Neural cell (in vitro differentiated cells): ENCODE results near the gene MRC2. TPM values are rescaled to one million over a fixed set of nuclear protein-coding genes. Genes with fewer than 3 reads are reported as not detected.

Source experiments
- H2AFZ ChIP-seq: fragments of 200-600, 300-800 bp; sonication (generic), shearing (Covaris generic); 2 replicates; pipeline ENCODE4 v1.6.0; 2014; ENCODE audit warnings: low read depth, mild to moderate bottlenecking, antibody characterized with exemption, low read length, moderate library complexity
- H3F3A ChIP-seq: fragments of 200-600 bp; shearing (Covaris generic); 2 replicates; pipeline ENCODE4 v1.6.1; 2016; ENCODE audit warnings: mild to moderate bottlenecking, moderate library complexity, mixed read lengths, antibody characterized with exemption, low read length; ENCODE audit not compliant: insufficient read depth, poor library complexity, severe bottlenecking
- H3K27ac ChIP-seq: fragments of 200-600, 300-800 bp; sonication (generic), shearing (Covaris generic); 2 replicates; pipeline ENCODE4 v1.5.1; 2014; ENCODE audit warnings: mild to moderate bottlenecking, low read length, moderate library complexity
- H3K27me3 ChIP-seq: fragments of 300-800, 200-600 bp; sonication (generic), shearing (Covaris generic); 2 replicates; pipeline ENCODE4 v1.6.0; 2014; ENCODE audit warnings: mild to moderate bottlenecking, low read depth, low read length, moderate library complexity; ENCODE audit not compliant: insufficient read depth
- H3K36me3 ChIP-seq: fragments of 300-800, 200-600 bp; sonication (generic), shearing (Covaris generic); 2 replicates; pipeline ENCODE4 v1.5.1; 2014; ENCODE audit warnings: mild to moderate bottlenecking, antibody characterized with exemption, low read length, moderate library complexity; ENCODE audit not compliant: insufficient read depth
- H3K4me2 ChIP-seq: fragments of 300-800, 200-600 bp; sonication (generic), shearing (Covaris generic); 2 replicates; pipeline ENCODE4 v1.6.0; 2014; ENCODE audit warnings: mild to moderate bottlenecking, low read length
- H3K4me3 ChIP-seq: fragments of 300-800, 200-600 bp; sonication (generic), shearing (Covaris generic); 2 replicates; pipeline ENCODE4 v1.5.1; 2014; ENCODE audit warnings: mild to moderate bottlenecking, low read length, moderate library complexity
- H3K79me2 ChIP-seq: fragments of 200-600 bp; shearing (Covaris generic); replicated peaks from 2 replicates; pipeline ENCODE4 v1.6.0; 2014; ENCODE audit warnings: mild to moderate bottlenecking, low read length, moderate library complexity; ENCODE audit not compliant: insufficient read depth
- H3K9ac ChIP-seq: fragments of 300-800, 200-600 bp; sonication (generic), shearing (Covaris generic); 2 replicates; pipeline ENCODE4 v1.6.1; 2016; ENCODE audit warnings: mild to moderate bottlenecking, low read length, mixed read lengths
- H3K9me2 ChIP-seq: fragments of 200-600 bp; shearing (Covaris generic); 2 replicates; pipeline ENCODE4 v1.6.1; 2016; ENCODE audit warnings: mild to moderate bottlenecking, low read length, mixed read lengths; ENCODE audit not compliant: insufficient read depth
- H3K9me3 ChIP-seq: fragments of 200-600, 300-800 bp; sonication (generic), shearing (Covaris generic); 2 replicates; pipeline ENCODE4 v1.6.1; 2016; ENCODE audit warnings: mild to moderate bottlenecking, mixed run types, low read length, moderate library complexity, mixed read lengths
- H4K20me1 ChIP-seq: fragments of 200-600 bp; shearing (Covaris generic); 2 replicates; pipeline ENCODE4 v1.6.1; 2016; ENCODE audit warnings: mild to moderate bottlenecking, mixed run types; ENCODE audit not compliant: insufficient read depth
- CTCF ChIP-seq: fragments of 450-650 bp; IDR thresholded peaks from 2 replicates; pipeline ENCODE4 v1.5.1; 2014; ENCODE audit warnings: antibody characterized with exemption, mild to moderate bottlenecking, moderate library complexity; ENCODE audit not compliant: poor library complexity, severe bottlenecking
- EP300 ChIP-seq: fragments of 450-650 bp; conservative IDR thresholded peaks from 2 replicates; pipeline ENCODE4 v1.6.1; 2014; ENCODE audit warnings: antibody characterized with exemption, mild to moderate bottlenecking, moderate library complexity; ENCODE audit not compliant: poor library complexity, severe bottlenecking
- EZH2 ChIP-seq: fragments of 200-600, 300-800 bp; shearing (Covaris generic), sonication (generic); IDR thresholded peaks from 2 replicates; pipeline ENCODE4 v1.6.1; 2014; ENCODE audit warnings: antibody characterized with exemption, low read length, borderline replicate concordance, mild to moderate bottlenecking; ENCODE audit not compliant: insufficient read depth, poor library complexity, severe bottlenecking
- MXI1 ChIP-seq: fragments of 450-650 bp; conservative IDR thresholded peaks from 2 replicates; pipeline ENCODE4 v1.6.1; 2014; ENCODE audit warnings: antibody characterized with exemption, mild to moderate bottlenecking; ENCODE audit not compliant: poor library complexity, severe bottlenecking
- POLR2AphosphoS5 ChIP-seq: IDR thresholded peaks from 2 replicates; pipeline ENCODE4 v1.6.1; 2012
- RAD21 ChIP-seq: fragments of 450-650 bp; conservative IDR thresholded peaks from 2 replicates; pipeline ENCODE4 v1.6.1; 2014; ENCODE audit warnings: antibody characterized with exemption, mild to moderate bottlenecking, moderate library complexity
- SMC3 ChIP-seq: fragments of 450-650 bp; conservative IDR thresholded peaks from 2 replicates; pipeline ENCODE4 v1.6.1; 2014; ENCODE audit warnings: antibody characterized with exemption, mild to moderate bottlenecking, moderate library complexity; ENCODE audit not compliant: poor library complexity
- TAF1 ChIP-seq: IDR thresholded peaks from 2 replicates; pipeline ENCODE4 v1.6.1; 2012; ENCODE audit warnings: low read depth
- polyA plus RNA-seq: library from polyadenylated mRNA; depleted of rRNA; stranded (reverse); fragments of >200 nt; gene quantifications from 2 replicates; pipeline ENCODE4 v1.2.3, GENCODE V29; 2014
- TF ChIP-seq, protein P1 (sequence below): IDR thresholded peaks from 2 replicates; pipeline ENCODE4 v1.6.1; 2012; ENCODE audit warnings: borderline replicate concordance

MRC2 gene
- polyA plus RNA-seq, 1 donor from 2014 or later = 0.36 TPM

- H3K4me2 ChIP-seq = no peak overlapping the region
- H3K79me2 ChIP-seq = no peaks in the 10 kb centered on the region
- no peak for TF ChIP-seq RAD21
- no peak for TF ChIP-seq EP300
- TF ChIP-seq TAF1 = no peak
- no peak for TF ChIP-seq EZH2
- TF ChIP-seq MXI1 = no peak
- no peak for TF ChIP-seq POLR2AphosphoS5
- TF ChIP-seq CTCF = no peak
- TF ChIP-seq, protein P1, sequence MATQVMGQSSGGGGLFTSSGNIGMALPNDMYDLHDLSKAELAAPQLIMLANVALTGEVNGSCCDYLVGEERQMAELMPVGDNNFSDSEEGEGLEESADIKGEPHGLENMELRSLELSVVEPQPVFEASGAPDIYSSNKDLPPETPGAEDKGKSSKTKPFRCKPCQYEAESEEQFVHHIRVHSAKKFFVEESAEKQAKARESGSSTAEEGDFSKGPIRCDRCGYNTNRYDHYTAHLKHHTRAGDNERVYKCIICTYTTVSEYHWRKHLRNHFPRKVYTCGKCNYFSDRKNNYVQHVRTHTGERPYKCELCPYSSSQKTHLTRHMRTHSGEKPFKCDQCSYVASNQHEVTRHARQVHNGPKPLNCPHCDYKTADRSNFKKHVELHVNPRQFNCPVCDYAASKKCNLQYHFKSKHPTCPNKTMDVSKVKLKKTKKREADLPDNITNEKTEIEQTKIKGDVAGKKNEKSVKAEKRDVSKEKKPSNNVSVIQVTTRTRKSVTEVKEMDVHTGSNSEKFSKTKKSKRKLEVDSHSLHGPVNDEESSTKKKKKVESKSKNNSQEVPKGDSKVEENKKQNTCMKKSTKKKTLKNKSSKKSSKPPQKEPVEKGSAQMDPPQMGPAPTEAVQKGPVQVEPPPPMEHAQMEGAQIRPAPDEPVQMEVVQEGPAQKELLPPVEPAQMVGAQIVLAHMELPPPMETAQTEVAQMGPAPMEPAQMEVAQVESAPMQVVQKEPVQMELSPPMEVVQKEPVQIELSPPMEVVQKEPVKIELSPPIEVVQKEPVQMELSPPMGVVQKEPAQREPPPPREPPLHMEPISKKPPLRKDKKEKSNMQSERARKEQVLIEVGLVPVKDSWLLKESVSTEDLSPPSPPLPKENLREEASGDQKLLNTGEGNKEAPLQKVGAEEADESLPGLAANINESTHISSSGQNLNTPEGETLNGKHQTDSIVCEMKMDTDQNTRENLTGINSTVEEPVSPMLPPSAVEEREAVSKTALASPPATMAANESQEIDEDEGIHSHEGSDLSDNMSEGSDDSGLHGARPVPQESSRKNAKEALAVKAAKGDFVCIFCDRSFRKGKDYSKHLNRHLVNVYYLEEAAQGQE = no peak
- TF ChIP-seq SMC3 = no peak
Observed at GRCh38 chr17:62625184-62625869, 2.1 kb upstream of the MRC2 start.

GRCh38 chr17:62625870-62626200, 1.6 kb upstream of the MRC2 start:
- no peaks in the 10 kb centered on the region for H3K9me3 ChIP-seq
- no peaks in the 10 kb centered on the region for H3K79me2 ChIP-seq
- no peak overlapping the region for H3K4me2 ChIP-seq
- no peak overlapping the region for H3K4me3 ChIP-seq
- H4K20me1 ChIP-seq = no peaks in the 10 kb centered on the region
- H3K36me3 ChIP-seq = no peaks in the 10 kb centered on the region
- H3K9ac ChIP-seq = no peak overlapping the region
- H3K27me3 ChIP-seq = peaks cover 25% of the 10 kb centered on the region
- TF ChIP-seq POLR2AphosphoS5 (no peak), EZH2 (no peak), MXI1 (no peak), EP300 (no peak), TAF1 (no peak)
- TF ChIP-seq, protein P1 = no peak
- no peaks in the 10 kb centered on the region for H3F3A ChIP-seq
- H2AFZ ChIP-seq = no peak overlapping the region
- no peaks in the 10 kb centered on the region for H3K9me2 ChIP-seq
- H3K27ac ChIP-seq = no peak overlapping the region

More at GRCh38 chr17:62625184-62625869, 2.1 kb upstream of the MRC2 start:
- Histone ChIP-seq H3F3A (no peaks in the 10 kb centered on the region), H3K9me3 (no peaks in the 10 kb centered on the region), H3K9me2 (no peaks in the 10 kb centered on the region), H3K27ac (no peak overlapping the region), H3K27me3 (peaks cover 25% of the 10 kb centered on the region), H3K9ac (no peak overlapping the region), H3K4me3 (no peak overlapping the region), H2AFZ (no peak overlapping the region), H4K20me1 (no peaks in the 10 kb centered on the region), H3K36me3 (no peaks in the 10 kb centered on the region)
